Transverse colon (tissue), 3 donors: Measurements from ENCODE around the gene BTBD19.

Experiments used
- CTCF ChIP-seq, 5 experiments: fragments of 200-600 bp in 3 of 5; fragments of 450-650 bp in 2 of 5; sonication (generic) in 3 of 5; IDR thresholded peaks; 1 replicate in 2 of 5; 2 replicates in 3 of 5; pipeline ENCODE4 v1.5.1; 2016 to 2017; ENCODE audit warnings: antibody characterized with exemption in 5 of 5, inconsistent platforms in 3 of 5, mild to moderate bottlenecking in 2 of 5, moderate library complexity in 1 of 5
- POLR2A ChIP-seq: fragments of 450-650 bp; IDR thresholded peaks from one replicate; pipeline ENCODE4 v1.6.1; 2016; ENCODE audit warnings: antibody characterized with exemption, mild to moderate bottlenecking, moderate library complexity

- TF ChIP-seq CTCF (IDR thresholded peaks at IDR 0.05) (no peak), POLR2A (no peak)
Observed at GRCh38 chr1:44830900-44831304, 22.6 kb downstream of the BTBD19 start.
